H1 (cell line): ENCODE measurements around the gene OGDH. TPM values are rescaled to one million over a fixed set of nuclear protein-coding genes. Genes with fewer than 3 reads are reported as not detected.
A peak's percentile ranks its signal among the peaks of the same experiment; 100 is the strongest.

Source experiments
- CTCF ChIA-PET: fragments of 300-600 bp; sonication (Branson Sonifier 250); formaldehyde crosslinking; loops from one replicate; lab custom pipeline; 2021; ENCODE audit not compliant: partially characterized antibody; lab: Charles Lee
- POLR2A ChIA-PET: fragments of 300-600 bp; sonication (Branson Sonifier 250); formaldehyde crosslinking; loops from one replicate; lab custom pipeline; 2021; ENCODE audit warnings: inconsistent platforms; ENCODE audit not compliant: partially characterized antibody; lab: Charles Lee
- DNase-seq, 2 experiments: peaks; one replicate each; pipeline versions ENCODE4 v3.0.0 to v3.0.0-alpha.2; 2010 to 2022; ENCODE audit warnings: low spot score in 2 of 2, low read depth in 1 of 2, mixed read lengths in 1 of 2
- FAIRE-seq: peaks from 2 replicates; lab custom pipeline; 2011; peaks lifted over from hg19 to GRCh38; lab: Jason Lieb, UNC
- H2AFZ ChIP-seq: 2 replicates; pipeline ENCODE4 v1.8.1; 2012; ENCODE audit warnings: low read length, inconsistent platforms
- H2AK5ac ChIP-seq: 2 replicates; pipeline ENCODE4 v1.6.1; 2013; ENCODE audit warnings: low read depth, low read length
- H2BK120ac ChIP-seq: replicated peaks from 2 replicates; pipeline ENCODE3; 2013; ENCODE audit warnings: low read depth, low read length, inconsistent platforms
- H2BK12ac ChIP-seq: 2 replicates; pipeline ENCODE4 v1.6.1; 2013; ENCODE audit warnings: low read depth, low read length
- H2BK15ac ChIP-seq: 2 replicates; pipeline ENCODE4 v1.6.1; 2013; ENCODE audit warnings: low read length
- H2BK20ac ChIP-seq: 2 replicates; pipeline ENCODE4 v1.6.1; 2013; ENCODE audit warnings: low read length
- H2BK5ac ChIP-seq: 2 replicates; pipeline ENCODE4 v1.6.1; 2013; ENCODE audit warnings: low read depth, low read length
- H3K14ac ChIP-seq: 2 replicates; pipeline ENCODE4 v1.6.1; 2013; ENCODE audit warnings: inconsistent platforms; ENCODE audit not compliant: insufficient read length
- H3K18ac ChIP-seq: 2 replicates; pipeline ENCODE4 v1.6.1; 2013; ENCODE audit warnings: low read length; ENCODE audit errors: extremely low read depth
- H3K23ac ChIP-seq: 2 replicates; pipeline ENCODE4 v1.6.1; 2013; ENCODE audit warnings: inconsistent platforms; ENCODE audit not compliant: insufficient read length
- H3K23me2 ChIP-seq: 2 replicates; pipeline ENCODE4 v1.6.1; 2013; ENCODE audit warnings: low read depth, low read length
- H3K27ac ChIP-seq: 2 replicates; pipeline ENCODE4 v1.6.1; 2011; ENCODE audit warnings: low read depth, low read length, inconsistent platforms
- H3K27me3 ChIP-seq, 4 experiments: replicated peaks in 1 of 4; 1 replicate in 1 of 4; 2 replicates in 3 of 4; pipeline versions ENCODE4 v1.6.1 to v1.8.1; 2011 to 2013; ENCODE audit warnings: low read length in 3 of 4, mild to moderate bottlenecking in 3 of 4, inconsistent platforms in 2 of 4, mixed read lengths in 2 of 4, moderate library complexity in 1 of 4; ENCODE audit not compliant: control insufficient read depth in 3 of 4, insufficient read depth in 3 of 4; ENCODE audit errors: extremely low read depth in 1 of 4
- H3K36me3 ChIP-seq, 4 experiments: 2 replicates each; pipeline versions ENCODE4 v1.6.1 to v1.8.1; 2011 to 2013; ENCODE audit warnings: mild to moderate bottlenecking in 4 of 4, low read length in 3 of 4, moderate library complexity in 2 of 4, control low read depth in 1 of 4, inconsistent platforms in 1 of 4; ENCODE audit not compliant: insufficient read depth in 4 of 4, control insufficient read depth in 2 of 4
- H3K4ac ChIP-seq: replicated peaks from 2 replicates; pipeline ENCODE3; 2013; ENCODE audit warnings: low read length, low read depth, mixed read lengths, inconsistent platforms; ENCODE audit not compliant: insufficient read length
- H3K4me1 ChIP-seq, 4 experiments: replicated peaks in 1 of 4; 1 replicate in 1 of 4; 2 replicates in 3 of 4; pipeline versions ENCODE4 v1.6.1 to v1.8.1; 2011 to 2013; ENCODE audit warnings: low read length in 3 of 4, inconsistent platforms in 2 of 4, mixed read lengths in 1 of 4; ENCODE audit not compliant: insufficient read depth in 4 of 4, control insufficient read depth in 3 of 4
- H3K4me2 ChIP-seq, 2 experiments: 2 replicates each; pipeline versions ENCODE4 v1.6.1 to v1.8.1; 2011 to 2013; ENCODE audit warnings: low read depth in 2 of 2, low read length in 2 of 2, control low read depth in 1 of 2, inconsistent platforms in 1 of 2, mild to moderate bottlenecking in 1 of 2; ENCODE audit not compliant: insufficient read depth in 1 of 2
- H3K4me3 ChIP-seq, 4 experiments: fragments of 200-600, 300-600 bp in 1 of 4; sonication (generic), shearing (Covaris generic), sonication (Bioruptor Twin) in 1 of 4; 2 replicates each; pipeline versions ENCODE4 v1.5.1 to v1.8.1; 2011 to 2016; ENCODE audit warnings: low read length in 4 of 4, low read depth in 3 of 4, control low read depth in 2 of 4, inconsistent platforms in 2 of 4, mild to moderate bottlenecking in 2 of 4, mixed read lengths in 1 of 4, moderate library complexity in 1 of 4; ENCODE audit not compliant: insufficient read depth in 2 of 4; ENCODE audit errors: extremely low read depth in 1 of 4
- H3K56ac ChIP-seq: replicated peaks from 2 replicates; pipeline ENCODE3; 2013; ENCODE audit warnings: low read depth, mild to moderate bottlenecking, mixed read lengths, low read length, inconsistent platforms; ENCODE audit not compliant: insufficient read length
- H3K79me1 ChIP-seq: 2 replicates; pipeline ENCODE4 v1.6.1; 2013; ENCODE audit warnings: low read depth, low read length, control low read depth
- H3K79me2 ChIP-seq, 2 experiments: 2 replicates each; pipeline versions ENCODE4 v1.6.1 to v1.8.1; 2012 to 2013; ENCODE audit warnings: low read length in 2 of 2, mild to moderate bottlenecking in 2 of 2, inconsistent platforms in 1 of 2; ENCODE audit not compliant: insufficient read depth in 2 of 2, control insufficient read depth in 1 of 2
- H3K9ac ChIP-seq, 4 experiments: replicated peaks in 1 of 4; 1 replicate in 1 of 4; 2 replicates in 3 of 4; pipeline versions ENCODE4 v1.6.1 to v1.8.1; 2011 to 2013; ENCODE audit warnings: low read depth in 3 of 4, low read length in 3 of 4, control low read depth in 2 of 4, mild to moderate bottlenecking in 2 of 4, moderate library complexity in 2 of 4, inconsistent platforms in 1 of 4; ENCODE audit errors: extremely low read depth in 1 of 4
- H3K9me3 ChIP-seq, 2 experiments: 2 replicates each; pipeline versions ENCODE4 v1.6.1 to v1.8.1; 2012 to 2013; ENCODE audit warnings: mild to moderate bottlenecking in 2 of 2, moderate library complexity in 2 of 2, control low read depth in 1 of 2, inconsistent platforms in 1 of 2, low read depth in 1 of 2, low read length in 1 of 2, mixed read lengths in 1 of 2; ENCODE audit not compliant: insufficient read depth in 2 of 2
- H4K20me1 ChIP-seq, 2 experiments: replicated peaks in 1 of 2; 2 replicates each; pipeline versions ENCODE3 to v1.8.1; 2011 to 2013; ENCODE audit warnings: inconsistent platforms in 2 of 2, low read length in 2 of 2, mild to moderate bottlenecking in 1 of 2; ENCODE audit not compliant: insufficient read depth in 2 of 2, control insufficient read depth in 1 of 2
- H4K5ac ChIP-seq: 2 replicates; pipeline ENCODE4 v1.6.1; 2013; ENCODE audit warnings: low read length, low read depth, mixed read lengths, inconsistent platforms; ENCODE audit not compliant: insufficient read length
- H4K8ac ChIP-seq: 2 replicates; pipeline ENCODE4 v1.8.0; 2013; ENCODE audit warnings: mild to moderate bottlenecking, moderate library complexity, low read length, inconsistent platforms; ENCODE audit not compliant: insufficient read depth; ENCODE audit errors: extremely low read depth
- H4K91ac ChIP-seq: replicated peaks from 2 replicates; pipeline ENCODE3; 2013; ENCODE audit warnings: low read length, mixed read lengths, inconsistent platforms; ENCODE audit not compliant: insufficient read length
- BCL11A ChIP-seq, 2 experiments: IDR thresholded peaks; one replicate each; pipeline ENCODE4 v1.6.1; 2011; ENCODE audit warnings: low read depth in 2 of 2, low read length in 2 of 2, mild to moderate bottlenecking in 2 of 2
- HDAC2 ChIP-seq, 2 experiments: fragments of 300-600 bp in 1 of 2; sonication (generic) in 1 of 2; IDR thresholded peaks; 2 replicates each; pipeline ENCODE4 v1.6.1; 2011 to 2012; ENCODE audit warnings: low read depth in 2 of 2, low read length in 2 of 2, mild to moderate bottlenecking in 2 of 2, moderate library complexity in 2 of 2, borderline replicate concordance in 1 of 2, inconsistent platforms in 1 of 2
- KDM4A ChIP-seq: IDR thresholded peaks from one replicate; pipeline ENCODE4 v1.7.1; 2012; ENCODE audit warnings: low read depth, mild to moderate bottlenecking, moderate library complexity, low read length, inconsistent platforms; ENCODE audit not compliant: severe bottlenecking
- PHF8 ChIP-seq: fragments of 200-600 bp; sonication (generic); conservative IDR thresholded peaks from 2 replicates; pipeline ENCODE4 v1.7.1; 2012; ENCODE audit warnings: low read depth, mild to moderate bottlenecking, inconsistent platforms, low read length, moderate library complexity
- POLR2A ChIP-seq, 2 experiments: IDR thresholded peaks; 1 replicate in 1 of 2; 2 replicates in 1 of 2; pipeline ENCODE4 v1.6.1; 2011; ENCODE audit warnings: low read depth in 2 of 2, low read length in 2 of 2, mild to moderate bottlenecking in 2 of 2; ENCODE audit errors: control extremely low read depth in 1 of 2
- SAP30 ChIP-seq: fragments of 300-600 bp; sonication (generic); IDR thresholded peaks from 2 replicates; pipeline ENCODE4 v1.7.1; 2012; ENCODE audit warnings: low read length, moderate library complexity, mild to moderate bottlenecking, inconsistent platforms; ENCODE audit not compliant: insufficient read depth, insufficient replicate concordance
- TAF1 ChIP-seq: IDR thresholded peaks from 2 replicates; pipeline ENCODE4 v1.6.1; 2011; ENCODE audit warnings: mild to moderate bottlenecking, low read depth, low read length
- TBP ChIP-seq: IDR thresholded peaks from 2 replicates; pipeline ENCODE4 v1.6.1; 2011; ENCODE audit warnings: low read depth, low read length, improper control_type of control experiment
- WGBS, 2 experiments: shearing (Covaris generic) in 1 of 2; methylation state at CpG; one replicate each; pipeline versions ENCODE4 v1.1.6 to v1.1.7; 2013 to 2015; ENCODE audit warnings: low lambda C conversion rate in 2 of 2, mixed read lengths in 2 of 2, inconsistent platforms in 1 of 2, low coverage in 1 of 2, missing lambda C conversion rate in 1 of 2; ENCODE audit not compliant: insufficient replicate concordance in 2 of 2, insufficient coverage in 1 of 2, insufficient read length in 1 of 2; ENCODE audit errors: extremely low coverage in 1 of 2, missing lambda C conversion rate in 1 of 2; 5-methylcytosine and 5-hydroxymethylcytosine counted together
- polyA plus RNA-seq, 7 experiments: library from polyadenylated mRNA; depleted of rRNA in 3 of 7; stranded (reverse) in 5 of 7; unstranded in 2 of 7; fragments of >200 nt in 5 of 7; fragments of 200-250 nt in 2 of 7; gene quantifications; 1 replicate in 5 of 7; 2 replicates in 1 of 7; 4 replicates in 1 of 7; pipeline versions ENCODE4 v1.2.1 to v1.2.3, GENCODE V29; 2011 to 2013; ENCODE audit warnings: missing spikeins in 2 of 7, mixed read lengths in 2 of 7
- total RNA-seq: library from RNA; stranded (reverse); fragmentation: NEBNext Ultra II Directional; extraction: Animal tissue kit (Norgen Biotek cat#: 25700); gene quantifications from 2 replicates; pipeline ENCODE4 v1.2.1, GENCODE V29; 2021
- TF ChIP-seq, protein P1 (sequence below): IDR thresholded peaks from 2 replicates; pipeline ENCODE4 v1.6.1; 2012; ENCODE audit warnings: inconsistent platforms

OGDH gene
- total and polyA plus RNA-seq, 2 of the 8 experiments (the other 6 are each of a cell fraction or from before 2014, with no cell fraction given): 71.6 to 91.6 TPM

DNA sequence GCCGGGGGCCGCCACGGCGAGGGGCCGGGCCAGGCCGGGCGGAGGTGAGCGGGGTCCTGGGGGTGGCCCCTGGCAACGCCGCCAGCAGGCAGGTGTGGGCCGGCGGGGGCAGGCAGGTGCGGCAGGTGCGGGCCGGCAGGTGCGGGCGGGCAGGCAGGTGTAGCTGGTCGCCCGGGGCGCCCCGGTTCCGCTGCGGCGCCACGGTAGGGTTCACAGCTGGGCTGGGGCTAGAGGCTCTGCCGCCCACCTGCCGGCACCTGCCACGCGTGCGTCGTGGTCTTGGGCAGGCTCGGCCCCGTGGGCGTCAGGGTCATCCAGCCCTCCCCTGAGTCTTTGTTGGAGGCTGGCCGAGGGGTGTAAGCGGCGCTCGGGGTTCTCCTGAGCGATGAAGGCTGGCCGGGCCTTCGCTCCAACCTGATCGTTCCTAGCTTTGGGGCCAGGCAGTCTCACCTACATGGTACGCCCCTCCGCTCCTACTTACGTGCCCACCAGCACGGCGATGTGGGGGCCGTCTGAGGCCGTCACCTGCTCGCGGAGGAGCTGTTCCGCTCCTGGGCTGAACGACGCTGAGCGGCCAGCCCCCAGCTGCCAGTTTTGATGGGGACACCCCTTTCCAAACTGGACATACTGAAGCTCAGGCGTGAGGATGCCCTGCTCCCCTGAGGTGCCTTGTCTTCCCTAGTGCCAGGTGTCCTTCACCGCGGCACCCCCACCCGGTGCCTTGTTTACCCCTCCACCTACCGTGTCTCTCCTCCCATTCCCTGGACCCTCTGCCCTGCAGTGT, 142.7 kb downstream of the OGDH start:
- ChIA-PET POLR2A (interaction anchor here (0.6 to 4.8 kb wide), 22 partner anchors 8 to 175 kb away, joined by 3 to 34 read pairs (median 4); partner anchors contain the start of genes DDX56, H2AZ2, OGDH and PPIA), CTCF (interaction anchor here (0.7 to 1.6 kb wide), 4 partner anchors 9 to 115 kb away, joined by 3 to 6 read pairs (median 3); no protein-coding TSS in a partner anchor)
- Histone ChIP-seq H3K9me3 (no peaks in the 10 kb centered on the region), H2BK12ac (no peak overlapping the region), H2BK120ac (no peak overlapping the region), H4K8ac (peak overlapping the region; percentile 69; the same call in 1 of the 2 replicates), H3K23me2 (peaks cover 7% of the 10 kb centered on the region), H3K27me3 (no peaks in the 10 kb centered on the region), H3K23ac (no peak overlapping the region), H4K5ac (no peak overlapping the region), H3K79me1 (peaks cover 12% of the 10 kb centered on the region), H2AK5ac (peak overlapping the region; percentile 10; the same call in 1 of the 2 replicates), H3K56ac (no peak overlapping the region), H3K79me2 (peaks cover 8 to 49% of the 10 kb centered on the region in 2 experiments), H3K36me3 (0 out of 8 replicates have a peak, but pooled peaks cover 0 to 5% (median 0%) of the 10 kb centered on the region in 4 experiments), H2BK20ac (no peak overlapping the region), H2BK15ac (no peak overlapping the region), H3K4ac (no peak overlapping the region), H3K4me3 (peak overlapping the region; percentile 63 to 98 (median 91)), H3K18ac (no peak overlapping the region; the same call in 1 of the 2 replicates), H3K9ac (peak overlapping the region; percentile 76 to 95 (median 82)), H2AFZ (no peak overlapping the region), H3K27ac (no peak overlapping the region; the same call in 1 of the 2 replicates), H4K20me1 (peaks cover 14 to 15% of the 10 kb centered on the region in 2 experiments), H3K14ac (no peak overlapping the region), H4K91ac (no peak overlapping the region), H2BK5ac (no peak overlapping the region), H3K4me2 (peak overlapping the region; percentile 98 to 99), H3K4me1 (peaks cover 0 to 26% (median 11%) of the 10 kb centered on the region in 4 experiments; a peak in 6 of 7 replicates)
- WGBS, 2 experiments: 4% methylated on average over 25 of the region's 60 CpGs; no CpG with 5 or more reads in 1 of the 2 experiments
- DNase-seq: no peak
- FAIRE-seq: no peak
- TF ChIP-seq BCL11A (IDR thresholded peaks at IDR 0.05; ENCODE audit: low read depth in 2 of 2, low read length in 2 of 2): no peak
- TF ChIP-seq TAF1: 0 out of 2 replicates have a peak, but pooled peaks have one; percentile 5
- TF ChIP-seq PHF8: peak; percentile 67; the same call in 1 of the 2 replicates
- no peak for TF ChIP-seq SAP30
- no peak for TF ChIP-seq TBP
- TF ChIP-seq, protein P1, sequence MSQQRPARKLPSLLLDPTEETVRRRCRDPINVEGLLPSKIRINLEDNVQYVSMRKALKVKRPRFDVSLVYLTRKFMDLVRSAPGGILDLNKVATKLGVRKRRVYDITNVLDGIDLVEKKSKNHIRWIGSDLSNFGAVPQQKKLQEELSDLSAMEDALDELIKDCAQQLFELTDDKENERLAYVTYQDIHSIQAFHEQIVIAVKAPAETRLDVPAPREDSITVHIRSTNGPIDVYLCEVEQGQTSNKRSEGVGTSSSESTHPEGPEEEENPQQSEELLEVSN: no peak
- no peak for TF ChIP-seq HDAC2 (IDR thresholded peaks at IDR 0.05; ENCODE audit: borderline replicate concordance in 1 of 2, low read depth in 2 of 2, low read length in 2 of 2)
- peak in 1 of 2 experiments; percentile 15; a peak in 2 of 3 replicates for TF ChIP-seq POLR2A (IDR thresholded peaks at IDR 0.05; ENCODE audit: control extremely low read depth in 1 of 2, low read depth in 2 of 2, low read length in 2 of 2)
- peak; percentile 72 for TF ChIP-seq KDM4A
